K562 (cell line): ENCODE data around the gene MARK3. TPM values are rescaled to one million over a fixed set of nuclear protein-coding genes. Genes with fewer than 3 reads are reported as not detected.

ENCODE experiments used
- ATAC-seq: fragments of 200-7000 bp; cut with Tn5 transposase; 3 replicates; pipeline ENCODE4 v1.9.1; 2020; ENCODE audit warnings: moderate library complexity
- BruUV-seq: library from RNA; stranded (reverse); fragments of 400-500 nt; replicated peaks from 2 replicates; lab custom pipeline; 2021; lab: Mats Ljungman, UMichigan
- CTCF ChIA-PET: fragments of 300-600 bp; formaldehyde crosslinking; extraction: SDS; loops from one replicate; lab custom pipeline; 2021; ENCODE audit warnings: low intra/inter-chr PET ratio; lab: Yijun Ruan, JAX
- POLR2A ChIA-PET: fragments of 300-600, 350-650 bp; sonication (Branson Sonifier 250); formaldehyde crosslinking; extraction: SDS; loops from one replicate; lab custom pipeline; 2021; ENCODE audit warnings: antibody characterized with exemption, inconsistent platforms; lab: Yijun Ruan, JAX
- DNase-seq, 4 experiments: peaks; one replicate each; pipeline versions ENCODE4 v3.0.0 to v3.0.0-alpha.2; 2011 to 2018; ENCODE audit warnings: low spot score in 3 of 4, mixed read lengths in 3 of 4; ENCODE audit errors: extremely low read depth in 1 of 4
- FAIRE-seq: peaks from 2 replicates; lab custom pipeline; 2011; peaks lifted over from hg19 to GRCh38; lab: Jason Lieb, UNC
- H2AFZ ChIP-seq: 2 replicates; pipeline ENCODE4 v1.6.0; 2011; ENCODE audit warnings: low read depth, low read length, control low read depth, inconsistent platforms
- H3K27ac ChIP-seq: fragments of 200-600 bp; 3 replicates; pipeline ENCODE4 v1.8.0; 2011; ENCODE audit warnings: low read depth, mild to moderate bottlenecking, control low read depth, inconsistent platforms, low read length, moderate library complexity, mixed read lengths; ENCODE audit errors: extremely low read depth
- H3K27me3 ChIP-seq, 2 experiments: fragments of 300-600 bp in 1 of 2; 2 replicates in 1 of 2; 3 replicates in 1 of 2; pipeline versions ENCODE4 v1.6.0 to v1.8.0; 2011; ENCODE audit warnings: inconsistent platforms in 2 of 2, low read length in 2 of 2, mild to moderate bottlenecking in 1 of 2, mixed read lengths in 1 of 2, moderate library complexity in 1 of 2; ENCODE audit not compliant: control insufficient read depth in 2 of 2, insufficient read depth in 2 of 2
- H3K36me3 ChIP-seq: fragments of 300-600 bp; 3 replicates; pipeline ENCODE4 v1.8.0; 2011; ENCODE audit warnings: mild to moderate bottlenecking, low read length, inconsistent platforms; ENCODE audit not compliant: control insufficient read depth, insufficient read depth
- H3K4me1 ChIP-seq, 2 experiments: fragments of 200-600 bp in 1 of 2; replicated peaks in 1 of 2; 2 replicates in 1 of 2; 3 replicates in 1 of 2; pipeline versions ENCODE4 v1.5.1 to v1.8.0; 2011; ENCODE audit warnings: inconsistent platforms in 2 of 2, low read length in 2 of 2, mild to moderate bottlenecking in 1 of 2, mixed read lengths in 1 of 2, moderate library complexity in 1 of 2; ENCODE audit not compliant: control insufficient read depth in 2 of 2, insufficient read depth in 2 of 2
- H3K4me2 ChIP-seq: 2 replicates; pipeline ENCODE4 v1.6.1; 2011; ENCODE audit warnings: low read length, control low read depth, inconsistent platforms, mixed read lengths; ENCODE audit not compliant: insufficient read depth
- H3K4me3 ChIP-seq: fragments of 200-600 bp; sonication (generic), shearing (Covaris generic); 2 replicates; pipeline ENCODE4 v1.5.1; 2016; ENCODE audit warnings: control low read depth, inconsistent platforms
- H3K79me2 ChIP-seq: fragments of 200-600 bp; 3 replicates; pipeline ENCODE4 v1.8.0; 2011; ENCODE audit warnings: low read length, inconsistent platforms; ENCODE audit not compliant: control insufficient read depth, insufficient read depth
- H3K9ac ChIP-seq, 2 experiments: 2 replicates each; pipeline versions ENCODE4 v1.6.0 to v1.6.1; 2011; ENCODE audit warnings: low read depth in 2 of 2, low read length in 2 of 2, control low read depth in 1 of 2, inconsistent platforms in 1 of 2, mild to moderate bottlenecking in 1 of 2, mixed read lengths in 1 of 2; ENCODE audit not compliant: insufficient read depth in 1 of 2
- H3K9me1 ChIP-seq: one replicate; pipeline ENCODE4 v1.6.0; 2011; ENCODE audit warnings: inconsistent platforms, mild to moderate bottlenecking, low read length, moderate library complexity; ENCODE audit not compliant: control insufficient read depth, insufficient read depth
- H3K9me3 ChIP-seq: replicated peaks from 2 replicates; pipeline ENCODE4 v1.5.1; 2011; ENCODE audit warnings: low read depth, low read length, inconsistent platforms; ENCODE audit not compliant: control insufficient read depth, insufficient read depth
- H4K20me1 ChIP-seq: replicated peaks from 2 replicates; pipeline ENCODE4 v1.6.1; 2011; ENCODE audit warnings: low read length, inconsistent platforms, mixed read lengths; ENCODE audit not compliant: control insufficient read depth, insufficient read depth
- CCNT2 ChIP-seq: IDR thresholded peaks from 2 replicates; pipeline ENCODE4 v1.6.1; 2011; ENCODE audit warnings: borderline replicate concordance, low read depth, mild to moderate bottlenecking, moderate library complexity, mixed read lengths, low read length; ENCODE audit not compliant: insufficient read length; ENCODE audit errors: extremely low read depth
- GABPB2 ChIP-seq: fragments of 250-450 bp; sonication (Bioruptor Pico); conservative IDR thresholded peaks from 2 replicates; pipeline ENCODE4 v1.5.1; 2021; ENCODE audit warnings: mild to moderate bottlenecking
- NCOA1 ChIP-seq: fragments of 450-650 bp; IDR thresholded peaks from 2 replicates; pipeline ENCODE4 v1.6.1; 2016; ENCODE audit warnings: low read depth
- RB1 ChIP-seq: fragments of 450-650 bp; IDR thresholded peaks from 2 replicates; pipeline ENCODE4 v1.6.1; 2017; ENCODE audit warnings: low read depth, mild to moderate bottlenecking
- TGIF2 ChIP-seq: sonication (generic); formaldehyde crosslinking; IDR thresholded peaks from 2 replicates; pipeline ENCODE4 v1.8.1; 2022; ENCODE audit warnings: mild to moderate bottlenecking, missing genetic modification reagents, moderate library complexity
- WGBS: fragments of 100-300 bp; shearing (Covaris generic); methylation state at CpG from one replicate; pipeline ENCODE4 v1.1.6; 2016; ENCODE audit warnings: low coverage, mixed read lengths; ENCODE audit not compliant: insufficient coverage; ENCODE audit errors: missing lambda C conversion rate; 5-methylcytosine and 5-hydroxymethylcytosine counted together
- in situ Hi-C: fragments of 300-500 bp; cut with MboI; formaldehyde crosslinking; loops from 4 replicates; pipeline ENCODE4 v1.15.0; 2018; ENCODE audit warnings: inconsistent platforms, mixed read lengths
- intact Hi-C: fragments of 100-400 bp; cut with micrococcal nuclease; formaldehyde crosslinking; loops from 2 replicates; pipeline ENCODE4 v1.14.2; 2022
- polyA plus RNA-seq, 8 experiments: library from polyadenylated mRNA; depleted of rRNA in 4 of 8; stranded (reverse) in 5 of 8; unstranded in 3 of 8; fragments of >200 nt; fragmentation: Nextera tagmentation in 2 of 8; fragmentation: Illumina TruSeq in 1 of 8; extraction: Ambion mirVana in 2 of 8; extraction: Trizol in 1 of 8; gene quantifications; 2 replicates each; pipeline versions ENCODE4 v1.2.1 to v1.2.3, GENCODE V29; 2011 to 2014; ENCODE audit warnings: inconsistent platforms in 1 of 8, missing spikeins in 1 of 8
- total RNA-seq, 7 experiments: library from RNA; depleted of rRNA in 6 of 7; stranded (reverse); fragments of >200 nt in 6 of 7; fragmentation: Illumina TruSeq in 2 of 7; extraction: Trizol in 2 of 7; gene quantifications; 2 replicates each; pipeline versions ENCODE4 v1.2.1 to v1.2.3, GENCODE V29; 2011 to 2021; ENCODE audit warnings: low replicate concordance in 1 of 7
- TF ChIP-seq, protein P1 (sequence below): sonication (generic); formaldehyde crosslinking; IDR thresholded peaks from 2 replicates; pipeline ENCODE4 v1.8.0; 2023; ENCODE audit warnings: missing genetic modification reagents, mild to moderate bottlenecking, borderline replicate concordance

MARK3 gene
- total and polyA plus RNA-seq, 9 of the 15 experiments (the other 6 are each of a cell fraction or from before 2014, with no cell fraction given), result 10.1 to 68.7 (median 56.3) TPM

DNA sequence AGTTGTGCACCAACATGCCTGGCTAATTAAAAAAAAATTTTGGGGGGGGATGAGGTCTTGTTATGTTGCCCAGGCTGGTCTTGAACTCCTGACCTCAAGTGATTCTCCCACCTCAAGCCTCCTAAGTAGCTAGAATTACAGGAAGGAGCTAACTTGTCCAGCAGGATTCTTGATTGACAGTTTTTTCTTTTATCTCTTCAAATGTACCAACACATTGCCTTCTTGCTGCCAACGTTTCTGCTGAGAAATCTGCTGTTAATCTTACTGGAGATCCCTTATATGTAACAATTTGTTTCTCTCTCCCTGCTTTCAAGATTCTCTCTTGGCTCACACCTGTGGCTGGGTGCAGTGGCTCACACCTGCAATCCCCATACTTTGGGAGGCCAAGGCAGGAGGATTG lies 22.4 kb upstream of the MARK3 start (continued):
- TF ChIP-seq, protein P1, sequence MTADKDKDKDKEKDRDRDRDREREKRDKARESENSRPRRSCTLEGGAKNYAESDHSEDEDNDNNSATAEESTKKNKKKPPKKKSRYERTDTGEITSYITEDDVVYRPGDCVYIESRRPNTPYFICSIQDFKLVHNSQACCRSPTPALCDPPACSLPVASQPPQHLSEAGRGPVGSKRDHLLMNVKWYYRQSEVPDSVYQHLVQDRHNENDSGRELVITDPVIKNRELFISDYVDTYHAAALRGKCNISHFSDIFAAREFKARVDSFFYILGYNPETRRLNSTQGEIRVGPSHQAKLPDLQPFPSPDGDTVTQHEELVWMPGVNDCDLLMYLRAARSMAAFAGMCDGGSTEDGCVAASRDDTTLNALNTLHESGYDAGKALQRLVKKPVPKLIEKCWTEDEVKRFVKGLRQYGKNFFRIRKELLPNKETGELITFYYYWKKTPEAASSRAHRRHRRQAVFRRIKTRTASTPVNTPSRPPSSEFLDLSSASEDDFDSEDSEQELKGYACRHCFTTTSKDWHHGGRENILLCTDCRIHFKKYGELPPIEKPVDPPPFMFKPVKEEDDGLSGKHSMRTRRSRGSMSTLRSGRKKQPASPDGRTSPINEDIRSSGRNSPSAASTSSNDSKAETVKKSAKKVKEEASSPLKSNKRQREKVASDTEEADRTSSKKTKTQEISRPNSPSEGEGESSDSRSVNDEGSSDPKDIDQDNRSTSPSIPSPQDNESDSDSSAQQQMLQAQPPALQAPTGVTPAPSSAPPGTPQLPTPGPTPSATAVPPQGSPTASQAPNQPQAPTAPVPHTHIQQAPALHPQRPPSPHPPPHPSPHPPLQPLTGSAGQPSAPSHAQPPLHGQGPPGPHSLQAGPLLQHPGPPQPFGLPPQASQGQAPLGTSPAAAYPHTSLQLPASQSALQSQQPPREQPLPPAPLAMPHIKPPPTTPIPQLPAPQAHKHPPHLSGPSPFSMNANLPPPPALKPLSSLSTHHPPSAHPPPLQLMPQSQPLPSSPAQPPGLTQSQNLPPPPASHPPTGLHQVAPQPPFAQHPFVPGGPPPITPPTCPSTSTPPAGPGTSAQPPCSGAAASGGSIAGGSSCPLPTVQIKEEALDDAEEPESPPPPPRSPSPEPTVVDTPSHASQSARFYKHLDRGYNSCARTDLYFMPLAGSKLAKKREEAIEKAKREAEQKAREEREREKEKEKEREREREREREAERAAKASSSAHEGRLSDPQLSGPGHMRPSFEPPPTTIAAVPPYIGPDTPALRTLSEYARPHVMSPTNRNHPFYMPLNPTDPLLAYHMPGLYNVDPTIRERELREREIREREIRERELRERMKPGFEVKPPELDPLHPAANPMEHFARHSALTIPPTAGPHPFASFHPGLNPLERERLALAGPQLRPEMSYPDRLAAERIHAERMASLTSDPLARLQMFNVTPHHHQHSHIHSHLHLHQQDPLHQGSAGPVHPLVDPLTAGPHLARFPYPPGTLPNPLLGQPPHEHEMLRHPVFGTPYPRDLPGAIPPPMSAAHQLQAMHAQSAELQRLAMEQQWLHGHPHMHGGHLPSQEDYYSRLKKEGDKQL, result no peak

DNA sequence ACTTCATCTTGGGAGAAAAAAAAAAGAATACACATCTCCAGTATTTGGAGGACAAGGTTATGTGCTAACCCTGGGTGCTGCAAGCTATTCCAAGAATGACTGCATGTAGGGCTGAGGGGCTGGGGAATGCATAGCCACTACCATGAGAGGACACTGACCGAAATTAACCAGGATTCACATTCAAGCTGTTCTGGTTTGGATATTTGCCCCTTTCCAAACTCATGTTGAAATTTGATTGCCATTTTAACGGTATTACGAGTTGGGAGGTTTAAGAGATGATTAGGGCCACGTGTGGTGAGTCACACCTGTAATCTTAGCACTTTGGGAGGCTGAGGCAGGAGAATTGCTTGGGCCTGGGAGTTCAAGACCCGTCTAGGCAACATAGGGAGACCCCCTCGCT lies 18.5 kb upstream of the MARK3 start:
- peaks cover 5% of the 10 kb centered on the region; the same call in 1 of the 2 replicates for H3K9me3 ChIP-seq
- ChIA-PET POLR2A (interaction anchor here (0.7 to 2.5 kb wide), 4 partner anchors 9 to 85 kb away, joined by 3 to 18 read pairs (median 4); no protein-coding TSS in a partner anchor), CTCF (no interaction called here)
- H3K27me3 ChIP-seq, result no peaks in the 10 kb centered on the region
- H2AFZ ChIP-seq, result no peak overlapping the region
- in situ Hi-C loops, result no loop called here
- WGBS, result 42% methylated on average over 6 of the region's 6 CpGs
- intact Hi-C loops, result no loop called here
- H3K4me3 ChIP-seq, result no peak overlapping the region
- no peaks in the 10 kb centered on the region; a peak in 1 of 5 replicates for H3K4me1 ChIP-seq
- no peaks in the 10 kb centered on the region for H4K20me1 ChIP-seq
- no peak for ATAC-seq
- TF ChIP-seq GABPB2 (CRISPR knock-in tag) (no peak), TGIF2 (CRISPR knock-in tag) (no peak), CCNT2 (no peak), NCOA1 (no peak), RB1 (no peak)
- no peaks in the 10 kb centered on the region for H3K9me1 ChIP-seq
- H3K36me3 ChIP-seq, result no peaks in the 10 kb centered on the region
- H3K79me2 ChIP-seq, result no peaks in the 10 kb centered on the region
- no peak overlapping the region for H3K9ac ChIP-seq
- BruUV-seq, result no TSS peak
- FAIRE-seq, result no peak
- H3K4me2 ChIP-seq, result no peak overlapping the region
- H3K27ac ChIP-seq, result no peak overlapping the region
- DNase-seq, result no peak
